HG03159 (cell line): ENCODE data around the gene ZNF362.

Source experiments
- ATAC-seq: cut with Tn5 transposase; IDR thresholded peaks from one replicate; pipeline ENCODE4 v1.9.1; 2021; ENCODE audit warnings: mild to moderate bottlenecking, moderate library complexity; ENCODE audit not compliant: unreplicated experiment

Gene ZNF362

GRCh38 chr1:33323663-33324477, 67.6 kb downstream of the ZNF362 start:
- ATAC-seq, result no peak

GRCh38 chr1:33324677-33325575, 68.6 kb downstream of the ZNF362 start:
- no peak for ATAC-seq

GRCh38 chr1:33326785-33327184, 70.5 kb downstream of the ZNF362 start:
- no peak for ATAC-seq

GRCh38 chr1:33327587-33328325, 71.5 kb downstream of the ZNF362 start:
- no peak for ATAC-seq

- no peak for ATAC-seq
Observed at GRCh38 chr1:33328817-33329216, 72.5 kb downstream of the ZNF362 start.

GRCh38 chr1:33329600-33330305, 73.5 kb downstream of the ZNF362 start:
- no peak for ATAC-seq

GRCh38 chr1:33330361-33330890, 74.1 kb downstream of the ZNF362 start:
- no peak for ATAC-seq

- ATAC-seq, result no peak
Observed at GRCh38 chr1:33330906-33331305, 74.6 kb downstream of the ZNF362 start.

- ATAC-seq, result no peak
Observed at GRCh38 chr1:33331444-33332356, 75.4 kb downstream of the ZNF362 start.

GRCh38 chr1:33332357-33332789, 76.1 kb downstream of the ZNF362 start:
- ATAC-seq, result no peak

- ATAC-seq, result no peak
Observed at GRCh38 chr1:33332881-33333280, 76.6 kb downstream of the ZNF362 start.

- no peak for ATAC-seq
Observed at GRCh38 chr1:33334081-33334552, 77.8 kb downstream of the ZNF362 start.

- no peak for ATAC-seq
Observed at GRCh38 chr1:33335020-33335419, 78.7 kb downstream of the ZNF362 start.

- ATAC-seq, result no peak
Observed at GRCh38 chr1:33336580-33336979, 80.3 kb downstream of the ZNF362 start.

GRCh38 chr1:33337441-33337840, 81.1 kb downstream of the ZNF362 start:
- ATAC-seq, result no peak

GRCh38 chr1:33338048-33338439, 81.8 kb downstream of the ZNF362 start:
- ATAC-seq, result no peak

GRCh38 chr1:33338440-33339211, 82.3 kb downstream of the ZNF362 start:
- ATAC-seq, result no peak

GRCh38 chr1:33339413-33339812, 83.1 kb downstream of the ZNF362 start:
- no peak for ATAC-seq
